ENCODE measurements around the gene CUBN. TPM values are rescaled to one million over a fixed set of nuclear protein-coding genes. Genes with fewer than 3 reads are reported as not detected.

Gene CUBN
- total RNA-seq, 1 donor: 1.1 TPM

GRCh38 chr10:17144757-17145156 lies 15.1 kb upstream of the CUBN start:
- TF ChIP-seq CTCF (IDR thresholded peaks at IDR 0.05; ENCODE audit: extremely low read depth, low read depth, low read length): no peak
- Histone ChIP-seq H3K4me2 (ENCODE audit: insufficient read depth, low read length) (no peak overlapping the region), H3K27me3 (ENCODE audit: insufficient read depth, low read length) (no peaks in the 10 kb centered on the region), H4K20me1 (ENCODE audit: insufficient read depth, low read length) (no peaks in the 10 kb centered on the region), H3K36me3 (ENCODE audit: insufficient read depth, low read length) (no peaks in the 10 kb centered on the region), H3K27ac (ENCODE audit: low read depth, low read length) (no peak overlapping the region), H3K79me2 (ENCODE audit: insufficient read depth, low read length) (no peaks in the 10 kb centered on the region), H2AFZ (ENCODE audit: low read length) (no peak overlapping the region), H3K4me1 (ENCODE audit: insufficient read depth, low read length) (no peaks in the 10 kb centered on the region), H3K4me3 (ENCODE audit: insufficient read depth, low read length) (no peak overlapping the region), H3K9me3 (ENCODE audit: low read depth, low read length) (no peaks in the 10 kb centered on the region)
- no peak for DNase-seq (ENCODE audit: insufficient read length, low spot score, missing footprints)

- Histone ChIP-seq H3K79me2 (ENCODE audit: insufficient read depth, low read length) (no peaks in the 10 kb centered on the region), H3K27me3 (ENCODE audit: insufficient read depth, low read length) (no peaks in the 10 kb centered on the region), H3K4me3 (ENCODE audit: insufficient read depth, low read length) (no peak overlapping the region), H3K4me2 (ENCODE audit: insufficient read depth, low read length) (no peak overlapping the region), H2AFZ (ENCODE audit: low read length) (no peak overlapping the region), H3K27ac (ENCODE audit: low read depth, low read length) (peak overlapping the region; percentile 17), H3K4me1 (ENCODE audit: insufficient read depth, low read length) (no peaks in the 10 kb centered on the region), H3K9me3 (ENCODE audit: low read depth, low read length) (no peaks in the 10 kb centered on the region), H4K20me1 (ENCODE audit: insufficient read depth, low read length) (no peaks in the 10 kb centered on the region), H3K36me3 (ENCODE audit: insufficient read depth, low read length) (no peaks in the 10 kb centered on the region)
- no peak for TF ChIP-seq CTCF (IDR thresholded peaks at IDR 0.05; ENCODE audit: extremely low read depth, low read depth, low read length)
- no peak for DNase-seq (ENCODE audit: insufficient read length, low spot score, missing footprints)
Measured at GRCh38 chr10:17144032-17144431, 14.4 kb upstream of the CUBN start.

- H3K9me3 ChIP-seq (ENCODE audit: low read depth, low read length): no peaks in the 10 kb centered on the region
- no peak overlapping the region for H3K4me2 ChIP-seq (ENCODE audit: insufficient read depth, low read length)
- H3K4me3 ChIP-seq (ENCODE audit: insufficient read depth, low read length): no peak overlapping the region
- no peak for TF ChIP-seq CTCF (IDR thresholded peaks at IDR 0.05; ENCODE audit: extremely low read depth, low read depth, low read length)
- DNase-seq (ENCODE audit: insufficient read length, low spot score, missing footprints): no peak
- H3K79me2 ChIP-seq (ENCODE audit: insufficient read depth, low read length): no peaks in the 10 kb centered on the region
- H4K20me1 ChIP-seq (ENCODE audit: insufficient read depth, low read length): no peaks in the 10 kb centered on the region
- H3K36me3 ChIP-seq (ENCODE audit: insufficient read depth, low read length): no peaks in the 10 kb centered on the region
- no peaks in the 10 kb centered on the region for H3K4me1 ChIP-seq (ENCODE audit: insufficient read depth, low read length)
- peak overlapping the region; percentile 17 for H3K27ac ChIP-seq (ENCODE audit: low read depth, low read length)
- peak overlapping the region; percentile 9 for H2AFZ ChIP-seq (ENCODE audit: low read length)
- H3K27me3 ChIP-seq (ENCODE audit: insufficient read depth, low read length): no peaks in the 10 kb centered on the region
Measured at GRCh38 chr10:17143055-17143690, 13.6 kb upstream of the CUBN start.

GRCh38 chr10:17141504-17142229 lies 12.1 kb upstream of the CUBN start:
- no peak overlapping the region for H2AFZ ChIP-seq (ENCODE audit: low read length)
- no peak for DNase-seq (ENCODE audit: insufficient read length, low spot score, missing footprints)
- H3K36me3 ChIP-seq (ENCODE audit: insufficient read depth, low read length): no peaks in the 10 kb centered on the region
- H4K20me1 ChIP-seq (ENCODE audit: insufficient read depth, low read length): no peaks in the 10 kb centered on the region
- H3K27ac ChIP-seq (ENCODE audit: low read depth, low read length): no peak overlapping the region
- H3K4me3 ChIP-seq (ENCODE audit: insufficient read depth, low read length): no peak overlapping the region
- H3K4me2 ChIP-seq (ENCODE audit: insufficient read depth, low read length): no peak overlapping the region
- H3K9me3 ChIP-seq (ENCODE audit: low read depth, low read length): no peaks in the 10 kb centered on the region
- no peaks in the 10 kb centered on the region for H3K4me1 ChIP-seq (ENCODE audit: insufficient read depth, low read length)
- H3K27me3 ChIP-seq (ENCODE audit: insufficient read depth, low read length): no peaks in the 10 kb centered on the region
- no peak for TF ChIP-seq CTCF (IDR thresholded peaks at IDR 0.05; ENCODE audit: extremely low read depth, low read depth, low read length)
- no peaks in the 10 kb centered on the region for H3K79me2 ChIP-seq (ENCODE audit: insufficient read depth, low read length)
